NCI-H187 treated with DMSO at 0.1 percent for 48 hours (cell line): ENCODE results near the gene ANGPTL8.

Source experiments
- DNase-seq: peaks from one replicate; lab custom pipeline; 2025; lab: John Stamatoyannopoulos, UW

ANGPTL8 gene, protein sequence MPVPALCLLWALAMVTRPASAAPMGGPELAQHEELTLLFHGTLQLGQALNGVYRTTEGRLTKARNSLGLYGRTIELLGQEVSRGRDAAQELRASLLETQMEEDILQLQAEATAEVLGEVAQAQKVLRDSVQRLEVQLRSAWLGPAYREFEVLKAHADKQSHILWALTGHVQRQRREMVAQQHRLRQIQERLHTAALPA

DNA sequence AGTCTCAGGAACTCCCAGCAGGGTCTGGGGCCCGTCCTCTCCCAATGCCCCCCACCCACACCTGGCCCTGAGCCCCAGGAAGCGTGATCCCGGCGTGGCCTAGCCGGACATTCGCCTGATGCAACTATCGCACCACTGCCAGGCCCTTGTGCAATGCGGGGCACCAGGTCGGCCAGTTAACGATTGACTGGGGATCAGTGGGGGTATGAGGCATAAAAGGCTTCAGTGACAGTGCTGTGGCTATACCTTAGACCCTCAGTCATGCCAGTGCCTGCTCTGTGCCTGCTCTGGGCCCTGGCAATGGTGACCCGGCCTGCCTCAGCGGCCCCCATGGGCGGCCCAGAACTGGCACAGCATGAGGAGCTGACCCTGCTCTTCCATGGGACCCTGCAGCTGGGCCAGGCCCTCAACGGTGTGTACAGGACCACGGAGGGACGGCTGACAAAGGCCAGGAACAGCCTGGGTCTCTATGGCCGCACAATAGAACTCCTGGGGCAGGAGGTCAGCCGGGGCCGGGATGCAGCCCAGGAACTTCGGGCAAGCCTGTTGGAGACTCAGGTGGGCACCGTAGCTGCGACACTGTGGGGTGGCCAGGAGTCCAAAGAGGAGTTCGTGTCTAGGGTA lies at the start of gene ANGPTL8:
Gene ANGPTL8, plus strand, starts transcription at position 243 of the 624 bp plus-strand sequence. Its CDS starts 19 bp downstream, at position 262.
- DNase-seq: no peak

DNA sequence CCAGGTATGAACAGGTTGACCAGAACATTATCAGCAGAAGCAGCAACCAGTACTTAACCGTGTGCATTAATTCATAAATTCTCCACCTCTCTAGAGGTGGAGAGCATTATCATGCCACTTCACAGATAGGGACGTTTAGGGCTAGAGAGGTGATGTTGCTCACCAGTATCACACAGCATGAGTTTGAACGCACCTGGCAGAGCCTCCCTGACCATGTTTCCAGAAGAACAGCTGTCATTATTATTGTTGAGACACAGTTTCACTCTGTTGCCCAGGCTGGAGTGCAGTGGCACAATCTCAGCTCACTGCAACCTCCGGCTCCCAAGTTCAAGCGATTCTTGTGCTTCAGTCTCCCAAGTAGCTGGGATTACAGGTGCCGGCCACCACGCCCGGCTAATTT lies 48.9 kb upstream of the ANGPTL8 start:
- DNase-seq: no peak

DNA sequence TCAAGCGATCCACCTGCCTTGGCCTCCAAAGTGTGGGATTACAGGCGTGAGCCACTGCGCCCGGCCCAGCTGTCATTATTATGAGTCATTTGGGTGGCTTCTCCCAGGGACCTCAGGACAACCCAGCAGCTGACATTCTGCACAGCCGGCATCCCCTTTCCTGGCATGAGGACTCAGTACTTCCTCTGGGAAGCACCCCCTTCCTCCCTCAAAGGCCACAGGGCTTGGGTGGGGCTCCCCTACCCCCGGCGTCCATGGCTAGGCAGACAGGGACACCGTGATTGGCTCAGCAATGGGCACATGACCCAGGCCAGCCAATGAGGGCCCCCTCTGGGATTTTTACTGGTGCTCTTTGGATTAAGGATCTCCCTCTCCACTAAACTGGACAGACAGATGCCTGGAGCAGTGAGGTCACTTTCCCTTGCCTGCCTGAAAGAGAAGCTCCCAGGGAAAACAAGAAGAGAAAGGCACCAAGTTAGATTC lies 48.1 kb upstream of the ANGPTL8 start:
- DNase-seq: no peak

DNA sequence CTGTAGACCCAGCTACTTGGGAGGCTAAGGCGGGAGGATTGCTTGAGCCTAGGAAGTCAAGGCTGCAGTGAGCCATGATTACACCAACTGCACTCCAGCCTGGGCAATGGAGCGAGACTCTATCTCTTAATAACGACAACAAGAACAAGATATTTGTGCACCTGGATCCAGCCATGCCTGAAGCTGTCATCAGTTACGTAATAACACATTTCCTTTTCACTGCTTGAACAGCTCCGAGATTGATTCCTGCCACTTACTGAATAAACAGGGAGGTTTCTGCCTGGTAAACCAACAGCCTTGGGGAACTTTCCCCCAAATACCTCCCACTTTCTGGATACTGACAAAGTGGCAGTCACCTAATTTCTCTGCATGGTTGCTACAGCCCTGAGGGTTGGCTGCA lies 47.5 kb upstream of the ANGPTL8 start:
- no peak for DNase-seq

DNA sequence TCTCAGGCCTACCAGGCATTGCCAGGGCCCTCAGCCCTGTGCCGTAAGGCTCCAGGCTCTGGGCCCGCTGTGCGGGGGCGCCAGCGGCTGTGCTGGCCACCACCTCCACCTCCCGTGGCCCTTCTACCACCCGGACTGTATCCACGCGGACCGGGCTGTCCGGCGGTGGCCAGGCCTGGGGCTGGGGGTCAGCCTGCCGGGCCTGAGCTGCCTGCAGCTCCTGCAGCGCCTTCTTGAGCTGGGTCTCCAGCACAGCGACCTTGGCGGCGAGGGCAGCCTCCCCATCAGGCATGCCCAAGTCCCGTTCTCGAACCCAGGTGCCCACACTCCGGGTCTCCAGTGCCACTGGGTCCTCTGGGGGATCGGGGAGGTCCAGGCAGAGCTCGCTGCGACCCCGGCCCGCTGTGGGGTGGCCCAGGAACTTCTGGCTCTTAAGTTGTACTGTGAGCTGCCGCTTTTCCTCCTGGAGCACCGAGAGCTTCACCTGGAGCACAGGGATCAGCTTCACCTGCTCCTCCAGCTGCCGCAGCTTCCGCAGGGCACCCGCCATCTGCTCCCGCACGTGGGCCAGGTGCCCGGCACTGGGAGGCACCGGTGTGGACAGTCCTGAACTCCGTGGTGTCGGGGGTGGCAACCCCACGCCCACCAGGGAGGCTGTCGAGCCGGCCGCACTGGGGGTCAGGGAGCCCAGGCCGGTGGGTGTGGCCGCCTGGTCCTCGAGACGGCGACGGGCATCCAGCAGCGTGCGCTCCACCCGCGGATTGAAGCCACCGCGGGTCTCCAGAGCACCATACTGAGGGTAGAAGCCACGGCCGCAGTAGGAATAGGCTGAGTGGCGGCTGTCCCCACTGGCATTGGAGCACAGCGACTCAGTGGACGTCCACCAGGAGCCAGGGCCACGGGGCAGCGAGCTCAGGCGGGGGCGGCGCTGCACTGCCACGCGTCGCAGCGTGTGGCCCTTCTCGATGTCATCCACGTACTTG lies 46.2 kb upstream of the ANGPTL8 start:
- no peak for DNase-seq

DNA sequence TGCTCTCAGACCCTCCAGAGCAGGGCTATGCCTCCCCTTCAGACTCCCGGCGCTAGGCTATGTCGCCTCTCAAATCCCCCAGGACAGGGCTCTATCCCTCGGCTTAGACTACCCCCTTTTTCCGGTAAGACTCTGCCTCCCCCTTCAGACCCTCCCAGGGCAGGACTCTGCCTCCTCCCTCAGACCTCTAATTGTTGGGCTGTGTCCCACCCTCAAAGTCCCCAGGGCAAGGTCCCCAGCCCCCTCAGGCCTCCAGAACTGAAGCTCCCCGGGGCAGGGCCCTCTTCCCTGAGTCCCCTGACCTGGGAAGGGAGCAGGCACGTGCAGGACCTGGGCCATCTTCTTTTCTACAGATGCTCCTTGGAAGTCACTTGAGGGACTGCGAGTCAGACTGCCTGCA lies 45.2 kb upstream of the ANGPTL8 start:
- DNase-seq: no peak

DNA sequence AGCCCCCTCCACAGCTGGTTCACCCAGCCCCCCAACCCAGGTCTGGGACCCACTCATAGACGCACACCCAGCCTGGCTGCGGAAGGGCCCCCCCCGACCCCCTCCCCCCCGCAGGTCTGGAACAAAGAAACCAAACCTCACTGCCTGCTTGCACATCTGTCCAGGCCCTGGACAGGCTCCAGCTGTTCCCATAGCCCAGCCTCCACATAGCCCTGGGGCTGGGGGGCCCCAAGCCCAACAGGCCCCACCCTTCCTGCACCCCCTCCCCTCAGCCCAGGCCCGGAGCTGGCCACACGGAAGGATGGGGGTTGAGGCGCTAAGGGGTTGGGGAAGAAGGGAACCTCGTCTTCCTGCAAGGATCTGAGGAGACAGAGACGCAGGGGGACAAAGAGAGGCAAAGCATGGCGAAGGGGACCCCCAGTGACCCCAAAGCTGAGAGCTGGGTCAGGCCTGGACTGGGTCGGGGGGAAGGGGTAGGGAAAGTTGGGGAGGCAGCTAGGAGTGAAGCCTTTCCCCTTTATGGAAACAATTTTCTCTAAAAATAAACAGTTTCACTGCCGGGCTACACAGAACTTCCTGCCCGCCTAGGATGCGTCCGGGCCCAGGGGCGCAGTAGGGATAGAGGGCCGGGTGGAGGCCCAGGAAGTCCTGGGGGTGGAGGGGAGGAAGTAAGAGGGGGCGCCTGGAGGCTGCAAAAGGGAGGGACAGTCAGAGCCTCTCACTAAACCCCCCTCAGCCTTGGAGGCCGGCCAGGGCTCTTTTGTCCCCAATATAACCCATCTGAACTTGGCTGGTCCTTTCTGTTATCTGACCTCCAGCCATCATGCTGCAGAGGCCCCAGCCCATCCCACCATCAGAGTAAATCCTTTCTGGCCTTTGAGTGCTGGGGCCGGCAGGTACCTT lies 44.5 kb upstream of the ANGPTL8 start:
- no peak for DNase-seq

DNA sequence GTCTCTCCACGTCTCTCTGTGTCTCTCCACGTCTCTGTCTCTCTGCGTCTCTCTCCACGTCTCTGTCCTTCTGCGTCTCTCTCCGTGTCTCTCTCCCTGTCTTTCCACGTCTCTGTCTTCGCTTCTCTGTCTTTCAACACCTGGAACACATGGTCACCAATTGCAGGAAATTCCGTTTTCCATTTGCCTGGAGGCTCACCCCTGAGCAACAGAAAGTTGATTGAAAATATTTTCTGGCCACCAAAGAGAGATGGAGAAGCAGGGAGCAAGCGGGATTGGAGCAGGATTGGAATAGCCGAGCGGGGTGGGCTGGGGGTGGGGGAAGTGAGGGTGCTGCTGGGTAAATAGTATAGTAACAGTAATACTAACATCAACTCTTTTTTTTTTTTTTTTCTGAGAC lies 43.7 kb upstream of the ANGPTL8 start:
- DNase-seq: no peak

DNA sequence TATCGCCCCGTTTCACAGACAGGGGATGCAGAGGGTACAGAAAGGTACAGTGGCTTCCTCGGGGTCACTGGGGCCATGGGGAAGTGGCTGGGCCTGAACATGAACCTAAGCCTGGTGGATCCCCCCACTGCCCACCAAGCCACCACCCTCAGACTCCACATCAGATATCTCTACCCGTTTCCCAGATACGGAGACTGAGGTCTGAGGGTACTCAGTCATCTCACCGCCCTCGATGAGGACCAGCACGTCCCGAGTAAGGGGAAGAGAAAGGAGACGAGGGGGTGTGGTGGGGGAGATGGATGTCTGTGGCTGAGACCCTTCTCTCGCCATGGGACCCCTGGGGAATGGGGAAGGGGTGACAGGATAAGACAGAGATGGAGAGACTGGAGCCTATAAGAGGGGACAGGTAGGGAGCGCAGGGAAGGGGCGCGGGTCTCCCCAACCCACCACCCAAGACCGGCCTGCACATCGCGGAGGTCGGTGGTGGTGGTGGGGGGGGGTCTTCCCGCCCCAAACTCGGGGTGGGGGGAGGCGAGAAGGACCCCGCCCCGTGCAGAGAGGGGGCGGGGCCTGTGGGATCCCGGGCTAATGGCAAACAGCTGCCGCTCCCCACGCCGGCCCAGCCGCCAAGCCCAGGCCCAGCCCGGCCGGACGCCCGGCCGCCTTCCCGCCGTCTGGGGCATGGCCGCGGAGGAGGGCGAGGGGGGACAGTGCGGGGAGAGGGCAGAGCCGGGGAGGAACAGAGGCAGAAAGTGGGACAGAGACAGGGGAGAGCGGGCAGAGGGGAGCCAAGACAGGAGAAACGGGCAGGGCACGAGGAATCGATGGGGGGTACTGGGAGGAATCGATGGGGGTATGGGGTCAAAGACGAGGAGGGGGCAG lies 42.8 kb upstream of the ANGPTL8 start:
- DNase-seq: no peak

DNA sequence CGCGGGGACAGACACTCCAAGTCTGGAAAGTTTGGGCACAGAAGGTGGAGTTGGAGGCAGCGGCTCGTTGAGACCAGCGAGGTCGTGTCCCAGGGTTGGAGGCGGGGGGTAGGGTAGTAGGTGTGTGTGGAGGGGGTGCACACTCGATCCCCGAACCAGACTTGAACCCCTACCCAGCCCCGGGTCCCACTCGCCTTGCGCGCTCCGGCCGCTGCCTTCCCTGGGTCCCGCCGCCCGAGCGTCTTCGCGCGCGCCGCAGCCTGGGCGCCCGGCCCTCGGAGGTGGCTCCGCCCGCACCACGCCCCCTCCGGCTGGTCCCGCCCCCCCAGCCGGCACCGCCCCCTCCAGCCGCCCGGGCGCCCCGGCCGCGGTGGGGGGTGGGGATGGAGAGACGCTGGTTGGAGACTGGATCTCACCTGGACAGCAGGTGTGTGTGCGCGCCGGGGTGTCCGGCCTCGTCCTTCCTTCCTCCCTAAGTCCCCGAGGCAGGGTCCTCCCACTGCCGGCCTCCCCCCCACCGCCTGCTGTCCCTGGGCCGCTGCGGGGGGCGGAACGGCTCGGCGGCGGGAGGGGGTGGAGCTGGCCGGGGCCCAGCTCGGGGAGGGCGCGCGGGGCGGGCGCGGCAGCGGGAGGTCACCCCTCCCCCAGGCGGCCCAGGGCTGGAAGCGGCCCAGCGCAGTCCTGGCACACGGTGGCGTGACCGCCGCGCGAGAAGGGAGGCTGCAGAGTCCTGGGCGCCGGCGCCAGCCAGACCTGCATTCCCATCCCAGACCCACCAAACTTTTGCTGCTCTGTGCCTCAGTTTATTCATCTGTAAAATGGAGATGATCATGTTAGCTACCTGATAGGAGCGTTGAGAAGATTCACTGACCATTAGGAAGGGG lies 41.9 kb upstream of the ANGPTL8 start, which contains the start of gene KANK2:
Gene KANK2, minus strand, starts transcription at position 255 of the 884 bp plus-strand sequence. CDS start 3,034 bp downstream, outside the sequence.
- no peak for DNase-seq

DNA sequence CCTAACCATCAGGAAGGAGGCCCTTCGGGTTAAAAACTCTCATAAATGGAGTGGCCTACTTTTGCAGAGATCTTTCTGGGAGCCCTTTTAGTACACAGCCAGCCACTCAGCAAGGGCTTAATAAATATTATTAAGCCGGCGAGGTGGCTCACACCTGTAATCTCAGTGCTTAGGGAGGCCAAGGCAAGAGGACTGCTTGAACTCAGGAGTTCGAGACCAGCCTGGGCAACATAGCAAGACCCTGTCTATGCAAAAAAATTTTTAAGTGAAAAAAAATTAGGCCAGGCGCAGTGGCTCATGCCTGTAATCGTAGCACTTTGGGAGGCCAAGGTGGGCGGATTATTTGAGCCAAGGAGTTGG lies 41.3 kb upstream of the ANGPTL8 start:
- no peak for DNase-seq

DNA sequence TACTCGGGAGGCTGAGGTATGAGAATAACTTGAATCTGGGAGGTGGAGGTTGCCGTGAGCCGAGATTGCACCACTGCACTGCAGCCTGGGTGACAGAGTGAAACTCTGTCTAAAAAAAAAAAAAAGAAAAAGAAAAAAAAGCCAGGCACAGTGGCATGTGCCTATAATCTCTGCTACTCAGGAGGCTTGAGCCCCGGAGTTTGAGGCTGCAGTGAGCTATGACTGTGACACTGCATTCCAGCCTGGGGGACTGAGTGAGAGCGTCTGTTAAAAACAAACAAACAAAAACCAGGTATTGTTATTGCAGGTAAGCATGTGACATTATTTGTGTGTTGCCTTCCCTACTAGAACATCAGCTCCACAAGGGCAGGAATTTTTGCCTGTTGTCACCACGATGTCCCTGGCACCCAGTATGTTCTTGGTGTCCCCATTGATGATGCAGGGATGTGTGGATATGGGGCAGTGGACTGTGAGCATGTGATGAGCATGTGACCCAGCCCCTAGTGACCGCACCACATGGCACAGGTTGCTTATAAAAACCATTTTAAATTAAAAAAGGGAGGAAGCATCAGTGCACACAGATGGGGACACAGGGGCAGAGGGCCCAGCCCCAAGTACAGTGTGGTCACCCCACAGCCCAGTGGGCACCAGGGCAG lies 40.5 kb upstream of the ANGPTL8 start:
- no peak for DNase-seq

DNA sequence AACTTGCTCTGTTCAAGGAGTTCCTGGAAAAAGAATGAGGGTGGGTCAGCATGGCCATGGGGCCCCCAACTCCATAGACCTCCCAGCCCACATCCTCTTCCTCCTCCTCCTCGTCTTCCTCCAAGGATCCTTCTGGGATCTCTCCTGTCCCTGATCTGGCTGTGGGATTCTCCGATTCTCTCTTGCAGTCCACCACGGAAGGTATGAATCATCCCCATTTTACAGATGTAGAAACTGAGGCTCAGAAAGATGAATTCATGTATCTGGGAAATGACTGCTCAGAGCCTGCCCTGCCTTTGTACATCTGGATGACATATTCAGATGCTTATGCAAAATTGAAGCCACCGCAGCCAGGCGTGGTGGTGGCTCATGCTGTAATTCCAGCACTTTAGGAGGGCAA lies 39.9 kb upstream of the ANGPTL8 start:
- no peak for DNase-seq

DNA sequence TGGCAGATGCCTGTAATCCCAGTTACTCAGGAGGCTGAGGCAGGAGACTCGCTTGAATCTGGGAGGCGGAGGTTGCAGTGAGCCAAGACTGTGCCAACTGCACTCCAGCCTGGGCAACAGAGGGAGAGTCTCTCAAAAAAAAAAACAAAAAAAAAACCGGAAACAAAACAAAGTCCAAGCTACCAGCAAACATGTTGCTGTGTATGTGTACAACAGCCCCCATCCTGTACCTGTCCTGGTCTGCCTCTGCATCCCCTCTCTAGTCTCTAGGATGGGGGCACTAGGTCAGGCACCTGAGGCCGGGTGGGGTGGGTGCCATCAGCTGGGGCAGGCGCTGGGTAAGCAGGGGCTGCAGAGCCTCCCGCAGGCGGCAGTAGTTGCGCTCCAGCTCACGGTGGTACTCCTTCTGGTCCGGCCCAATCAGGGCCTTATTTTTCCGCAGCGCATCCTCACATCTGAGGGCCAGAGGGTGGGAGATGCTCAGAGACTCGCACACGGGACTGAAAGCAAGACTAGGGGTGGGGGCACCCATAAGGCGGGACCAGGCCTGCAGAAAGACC lies 39.3 kb upstream of the ANGPTL8 start:
- no peak for DNase-seq

DNA sequence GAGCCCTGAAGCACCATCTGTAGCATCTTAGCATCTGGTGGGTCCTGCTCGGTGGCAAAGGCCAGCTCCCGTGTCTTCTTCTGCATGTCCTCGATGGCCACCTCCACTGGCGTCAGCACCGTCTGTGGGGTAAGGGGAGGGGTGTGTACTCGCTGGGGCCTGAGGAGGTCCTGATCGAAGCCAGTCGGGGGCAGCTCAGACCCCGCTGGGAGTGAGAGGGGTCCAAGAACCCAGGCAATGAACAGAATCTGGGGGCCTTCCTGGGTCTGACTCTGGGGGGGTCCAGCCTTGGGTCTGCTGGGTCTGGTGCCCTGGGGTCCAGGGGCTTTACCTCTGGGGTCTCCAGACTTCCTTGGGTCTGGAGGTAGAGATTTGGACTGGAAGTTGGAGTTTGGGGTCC lies 38.5 kb upstream of the ANGPTL8 start:
- no peak for DNase-seq

DNA sequence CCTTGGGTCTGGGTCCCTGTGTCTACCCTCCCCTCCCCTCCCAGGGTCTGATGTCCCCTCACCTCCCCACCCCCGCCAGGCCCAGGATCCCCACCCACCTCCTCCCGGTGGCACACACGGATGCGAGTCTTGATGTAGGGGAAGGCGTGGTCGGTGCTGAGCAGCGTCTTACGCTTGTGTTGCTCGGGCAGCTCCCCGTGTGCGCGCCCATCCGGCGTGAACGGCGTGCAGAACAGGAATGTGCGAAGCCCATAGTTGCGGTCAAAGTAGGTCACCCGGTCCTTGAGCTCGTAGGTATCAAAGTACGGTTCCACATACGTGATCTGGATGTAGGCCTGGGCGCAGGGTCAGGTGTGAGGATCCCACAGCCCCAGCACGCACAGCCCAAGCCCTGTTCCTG lies 37.6 kb upstream of the ANGPTL8 start:
- no peak for DNase-seq

DNA sequence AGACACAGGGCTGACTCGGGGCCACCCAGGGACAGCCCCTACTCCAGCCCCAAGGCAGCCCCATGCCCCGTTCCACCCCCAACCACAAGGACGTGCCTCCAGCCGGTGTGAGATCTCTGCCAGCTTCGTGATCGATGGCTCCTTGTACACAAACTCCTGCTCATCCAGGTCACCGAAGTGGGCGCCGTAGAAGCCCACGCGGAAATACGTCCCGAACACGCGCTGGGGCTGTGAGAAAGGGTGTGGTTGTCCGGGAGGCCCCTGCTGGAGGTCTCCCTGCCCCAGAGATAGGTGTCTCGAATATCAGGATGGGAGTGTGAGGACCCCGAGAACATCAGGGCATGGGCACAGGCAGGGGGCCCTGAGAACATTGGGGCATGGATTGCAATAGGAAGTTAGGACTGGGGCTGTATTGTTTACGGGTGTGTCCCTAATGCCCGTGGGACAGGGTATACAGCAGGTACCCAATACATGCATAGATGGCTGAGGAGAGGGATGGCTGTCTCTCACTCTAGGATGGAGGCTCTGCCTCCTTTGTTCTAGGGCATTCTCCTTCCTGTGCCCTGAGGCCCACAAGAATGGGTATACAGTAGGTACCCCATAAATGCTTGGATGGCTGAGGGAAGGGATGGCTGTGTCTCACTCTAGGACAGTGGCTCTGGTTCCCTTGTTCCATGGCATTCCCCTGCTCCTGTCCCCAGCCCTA lies 36.8 kb upstream of the ANGPTL8 start:
- no peak for DNase-seq
